Trophoblast cell (in vitro differentiated cells and primary cell): ENCODE data around the gene NPC1.

ENCODE experiments used
- DNase-seq, 2 donors: peaks; one replicate each; pipeline ENCODE4 v3.0.0-alpha.2; 2016
- H2AFZ ChIP-seq: 2 replicates; pipeline ENCODE4 v1.6.1; 2013; ENCODE audit warnings: low read length, moderate library complexity, mild to moderate bottlenecking; ENCODE audit not compliant: insufficient read depth, poor library complexity
- H2AK5ac ChIP-seq: 2 replicates; pipeline ENCODE4 v1.6.1; 2013; ENCODE audit warnings: mild to moderate bottlenecking, low read length
- H2BK120ac ChIP-seq: 2 replicates; pipeline ENCODE4 v1.6.1; 2013; ENCODE audit warnings: low read length, mild to moderate bottlenecking, moderate library complexity; ENCODE audit not compliant: insufficient read depth, poor library complexity
- H2BK12ac ChIP-seq: 2 replicates; pipeline ENCODE4 v1.6.1; 2013; ENCODE audit warnings: mild to moderate bottlenecking, low read length, moderate library complexity
- H2BK5ac ChIP-seq: 2 replicates; pipeline ENCODE4 v1.6.1; 2013; ENCODE audit warnings: low read length, low read depth, moderate library complexity, mild to moderate bottlenecking; ENCODE audit not compliant: poor library complexity
- H3K14ac ChIP-seq: 2 replicates; pipeline ENCODE4 v1.6.1; 2013; ENCODE audit warnings: mild to moderate bottlenecking, low read length
- H3K18ac ChIP-seq: 2 replicates; pipeline ENCODE4 v1.6.1; 2013; ENCODE audit warnings: mild to moderate bottlenecking, low read length
- H3K23ac ChIP-seq: 2 replicates; pipeline ENCODE4 v1.6.1; 2013; ENCODE audit warnings: low read length
- H3K27ac ChIP-seq: 2 replicates; pipeline ENCODE4 v1.5.1; 2013; ENCODE audit warnings: low read depth, mild to moderate bottlenecking, inconsistent platforms, low read length, moderate library complexity
- H3K27me3 ChIP-seq: 2 replicates; pipeline ENCODE4 v1.6.1; 2013; ENCODE audit warnings: inconsistent platforms, mild to moderate bottlenecking, low read length, moderate library complexity; ENCODE audit not compliant: insufficient read depth
- H3K36me3 ChIP-seq, 2 experiments: 1 replicate in 1 of 2; 2 replicates in 1 of 2; pipeline ENCODE4 v1.6.1; 2013; ENCODE audit warnings: low read length in 2 of 2, mild to moderate bottlenecking in 2 of 2, moderate library complexity in 1 of 2; ENCODE audit not compliant: insufficient read depth in 2 of 2, control insufficient read depth in 1 of 2
- H3K4ac ChIP-seq: 2 replicates; pipeline ENCODE4 v1.6.1; 2013; ENCODE audit warnings: low read depth, mild to moderate bottlenecking, low read length, moderate library complexity
- H3K4me1 ChIP-seq, 2 experiments: 1 replicate in 1 of 2; 2 replicates in 1 of 2; pipeline ENCODE4 v1.6.1; 2013; ENCODE audit warnings: low read length in 2 of 2, mild to moderate bottlenecking in 2 of 2, moderate library complexity in 1 of 2; ENCODE audit not compliant: insufficient read depth in 2 of 2, control insufficient read depth in 1 of 2
- H3K4me2 ChIP-seq: 2 replicates; pipeline ENCODE4 v1.6.1; 2013; ENCODE audit warnings: inconsistent platforms, mild to moderate bottlenecking, low read length, moderate library complexity
- H3K4me3 ChIP-seq: 2 replicates; pipeline ENCODE4 v1.5.1; 2013; ENCODE audit warnings: mild to moderate bottlenecking, low read depth, low read length, inconsistent platforms
- H3K79me1 ChIP-seq: one replicate; pipeline ENCODE4 v1.6.1; 2013; ENCODE audit warnings: low read length
- H3K79me2 ChIP-seq: 2 replicates; pipeline ENCODE4 v1.6.1; 2013; ENCODE audit warnings: low read length, mild to moderate bottlenecking; ENCODE audit not compliant: control insufficient read depth, insufficient read depth, poor library complexity
- H3K9ac ChIP-seq: 2 replicates; pipeline ENCODE4 v1.6.1; 2013; ENCODE audit warnings: mild to moderate bottlenecking, low read length
- H3K9me3 ChIP-seq: 2 replicates; pipeline ENCODE4 v1.6.1; 2013; ENCODE audit warnings: low read depth, mild to moderate bottlenecking, control low read depth, inconsistent platforms, low read length; ENCODE audit not compliant: insufficient read depth
- H4K12ac ChIP-seq: 2 replicates; pipeline ENCODE4 v1.6.1; 2013; ENCODE audit warnings: low read depth, mild to moderate bottlenecking, low read length, moderate library complexity
- H4K8ac ChIP-seq: 2 replicates; pipeline ENCODE4 v1.6.1; 2013; ENCODE audit warnings: low read depth, mild to moderate bottlenecking, low read length, moderate library complexity
- H4K91ac ChIP-seq: one replicate; pipeline ENCODE4 v1.6.1; 2013; ENCODE audit warnings: low read depth, mild to moderate bottlenecking, low read length, moderate library complexity
- WGBS: extraction: QIAGEN DNeasy Blood & Tissue Kit; methylation state at CpG from one replicate; pipeline ENCODE4 v1.1.7; 2013; ENCODE audit warnings: missing lambda C conversion rate; ENCODE audit not compliant: insufficient read length, insufficient coverage; ENCODE audit errors: extremely low coverage; 5-methylcytosine and 5-hydroxymethylcytosine counted together

Gene NPC1

GRCh38 chr18:23524213-23524707, 62.0 kb downstream of the NPC1 start:
- Histone ChIP-seq H2BK12ac (no peak overlapping the region), H2BK120ac (no peak overlapping the region), H3K9ac (no peak overlapping the region), H3K27me3 (no peaks in the 10 kb centered on the region), H3K4ac (no peak overlapping the region), H2AFZ (no peak overlapping the region), H3K4me3 (no peak overlapping the region), H3K18ac (no peak overlapping the region), H4K91ac (no peak overlapping the region), H2AK5ac (no peak overlapping the region), H3K79me1 (peaks cover 6% of the 10 kb centered on the region), H3K9me3 (no peaks in the 10 kb centered on the region), H3K79me2 (no peaks in the 10 kb centered on the region), H4K8ac (no peak overlapping the region), H3K23ac (no peak overlapping the region), H2BK5ac (no peak overlapping the region), H3K27ac (no peak overlapping the region), H3K36me3 (peaks cover 34 to 55% of the 10 kb centered on the region in 2 experiments), H3K4me2 (no peak overlapping the region), H3K4me1 (peaks cover 14 to 20% of the 10 kb centered on the region in 2 experiments), H4K12ac (no peak overlapping the region), H3K14ac (no peak overlapping the region)
- no CpG with 5 or more reads among the region's 14 CpGs for WGBS
- no peak for DNase-seq

DNA sequence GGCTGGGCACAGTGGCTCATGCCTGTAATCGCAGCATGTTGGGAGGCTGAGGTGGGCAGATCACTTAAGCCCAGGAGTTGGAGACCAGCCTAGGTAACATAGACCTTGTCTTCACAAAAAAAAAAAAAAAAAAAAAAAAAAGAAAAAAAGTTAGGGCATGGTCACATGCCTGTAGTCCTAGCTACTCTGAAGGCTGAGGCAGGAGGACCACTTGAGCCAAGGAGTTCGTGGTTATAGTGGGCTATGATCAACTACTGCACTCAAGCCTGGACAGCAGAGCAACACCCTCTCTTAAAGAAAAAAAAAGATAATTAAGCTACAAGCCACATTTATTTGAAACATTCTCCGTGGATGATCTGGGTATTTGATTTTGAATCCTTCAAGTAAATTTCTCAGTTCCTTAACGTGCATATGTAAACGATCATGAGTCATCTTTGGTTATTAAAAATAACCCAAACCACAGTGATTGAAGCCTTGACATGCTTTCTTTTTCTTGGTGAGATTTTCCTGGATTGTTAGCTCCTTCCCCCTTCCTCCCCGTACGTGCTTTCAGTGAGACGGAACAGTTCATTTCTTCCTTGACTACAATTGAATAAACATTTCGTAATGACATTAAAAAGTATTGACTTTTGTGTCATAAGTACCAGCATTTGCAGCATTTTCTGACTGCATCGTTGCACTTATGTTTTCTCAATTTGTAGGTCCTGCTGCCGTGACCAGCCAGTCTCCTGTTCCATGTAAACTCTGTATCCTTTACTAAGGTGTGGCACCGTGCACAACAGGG, 62.7 kb downstream of the NPC1 start:
- Histone ChIP-seq H3K4me1 (peaks cover 9 to 16% of the 10 kb centered on the region in 2 experiments), H3K9ac (no peak overlapping the region), H3K9me3 (no peaks in the 10 kb centered on the region), H3K14ac (no peak overlapping the region), H3K27ac (no peak overlapping the region), H2BK12ac (no peak overlapping the region), H4K8ac (no peak overlapping the region), H3K18ac (no peak overlapping the region), H3K79me1 (peaks cover 3% of the 10 kb centered on the region), H3K79me2 (no peaks in the 10 kb centered on the region), H3K4me3 (no peak overlapping the region), H2BK5ac (no peak overlapping the region), H4K12ac (no peak overlapping the region), H2AFZ (no peak overlapping the region), H4K91ac (no peak overlapping the region), H3K4ac (no peak overlapping the region), H2AK5ac (no peak overlapping the region), H3K36me3 (peaks cover 34 to 56% of the 10 kb centered on the region in 2 experiments), H3K23ac (no peak overlapping the region), H2BK120ac (no peak overlapping the region), H3K27me3 (no peaks in the 10 kb centered on the region), H3K4me2 (no peak overlapping the region)
- WGBS: no CpG with 5 or more reads among the region's 12 CpGs
- no peak for DNase-seq

- no peak overlapping the region for H2AK5ac ChIP-seq
- H3K14ac ChIP-seq: no peak overlapping the region
- H3K4me3 ChIP-seq: no peak overlapping the region
- H3K4me1 ChIP-seq: peaks cover 7 to 10% of the 10 kb centered on the region in 2 experiments
- no peak overlapping the region for H4K8ac ChIP-seq
- H3K23ac ChIP-seq: no peak overlapping the region
- no peak overlapping the region for H4K91ac ChIP-seq
- no CpG with 5 or more reads among the region's 7 CpGs for WGBS
- no peak overlapping the region for H3K4me2 ChIP-seq
- no peaks in the 10 kb centered on the region for H3K27me3 ChIP-seq
- H2BK5ac ChIP-seq: no peak overlapping the region
- peaks cover 35 to 53% of the 10 kb centered on the region in 2 experiments for H3K36me3 ChIP-seq
- no peaks in the 10 kb centered on the region for H3K79me1 ChIP-seq
- H3K4ac ChIP-seq: no peak overlapping the region
- no peak overlapping the region for H2BK12ac ChIP-seq
- no peak overlapping the region for H3K18ac ChIP-seq
- no peaks in the 10 kb centered on the region for H3K9me3 ChIP-seq
- H3K79me2 ChIP-seq: no peaks in the 10 kb centered on the region
- no peak for DNase-seq
- no peak overlapping the region for H2BK120ac ChIP-seq
- H3K9ac ChIP-seq: no peak overlapping the region
- H3K27ac ChIP-seq: no peak overlapping the region
- no peak overlapping the region for H2AFZ ChIP-seq
- H4K12ac ChIP-seq: no peak overlapping the region
Observed at GRCh38 chr18:23521907-23522306, 64.4 kb downstream of the NPC1 start.

DNA sequence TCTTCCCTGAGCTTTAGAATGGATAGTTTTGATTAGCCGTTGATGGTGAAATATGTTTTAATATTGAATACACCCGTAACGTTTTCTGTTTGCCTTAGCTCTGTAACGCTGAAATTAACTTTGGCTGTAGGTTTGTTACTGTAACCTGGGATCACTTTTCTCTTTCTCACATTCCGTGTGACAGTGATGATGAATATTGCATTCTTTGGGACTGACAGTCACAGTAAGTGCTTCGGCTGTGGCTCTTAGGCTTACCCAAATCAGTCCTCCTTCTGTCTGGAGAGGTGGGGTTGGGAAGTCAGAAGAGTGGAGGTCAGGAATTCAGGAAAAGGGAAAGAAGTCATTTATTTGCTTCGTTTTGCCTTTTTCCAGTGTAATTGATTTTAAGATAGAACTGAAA, 65.0 kb downstream of the NPC1 start:
- Histone ChIP-seq H3K14ac (no peak overlapping the region), H2AK5ac (no peak overlapping the region), H3K18ac (no peak overlapping the region), H3K79me1 (no peaks in the 10 kb centered on the region), H2BK120ac (no peak overlapping the region), H4K12ac (no peak overlapping the region), H3K4me1 (peaks cover 2 to 4% of the 10 kb centered on the region in 2 experiments), H3K4me3 (no peak overlapping the region), H3K79me2 (no peaks in the 10 kb centered on the region), H2BK5ac (no peak overlapping the region), H3K23ac (no peak overlapping the region), H3K9ac (no peak overlapping the region), H3K27ac (no peak overlapping the region), H3K36me3 (peaks cover 39 to 52% of the 10 kb centered on the region in 2 experiments), H4K91ac (no peak overlapping the region), H3K9me3 (no peaks in the 10 kb centered on the region), H2AFZ (no peak overlapping the region), H3K27me3 (no peaks in the 10 kb centered on the region), H4K8ac (no peak overlapping the region), H3K4me2 (no peak overlapping the region), H3K4ac (no peak overlapping the region), H2BK12ac (no peak overlapping the region)
- WGBS: no CpG with 5 or more reads among the region's 7 CpGs
- peak; percentile 29 to 74 for DNase-seq
